Amniotic epithelial cell (primary cell): ENCODE measurements around the gene HLA-E.

Experiments
- DNase-seq: peaks from one replicate; pipeline ENCODE4 v3.0.0-alpha.2; 2010; ENCODE audit warnings: low read depth

Gene HLA-E

GRCh38 chr6:30541515-30542403 lies 52.5 kb downstream of the HLA-E start:
- peak; percentile 83 for DNase-seq

GRCh38 chr6:30542404-30542725 lies 53.1 kb downstream of the HLA-E start:
- no peak for DNase-seq

DNA sequence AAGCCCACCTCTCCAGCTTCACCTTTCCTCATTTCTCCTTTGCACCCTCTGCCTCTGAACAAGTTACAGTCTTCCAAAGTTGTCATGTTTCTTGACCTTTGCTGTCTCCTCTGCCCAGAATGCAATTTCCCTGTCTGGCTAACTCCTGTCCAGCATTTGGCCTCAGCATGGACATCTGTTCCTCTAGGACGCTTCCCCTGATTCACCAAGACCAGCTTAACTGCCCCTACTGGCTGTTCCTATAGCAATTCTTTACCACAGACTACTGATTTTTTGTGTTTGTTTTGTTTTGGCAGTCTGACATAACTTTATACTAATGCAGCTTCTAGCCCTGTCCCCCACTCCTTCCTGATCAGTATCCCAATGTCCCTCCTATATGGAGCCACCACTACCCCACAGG lies 53.6 kb downstream of the HLA-E start:
- DNase-seq, result no peak
